ENCODE data around the gene MED26.
"Not testable (repeated sequence)": the region's sequence is repeated elsewhere in the genome, so short reads cannot be mapped to it uniquely, and the experiment has no call there.

- TF ChIP-seq, protein P1, sequence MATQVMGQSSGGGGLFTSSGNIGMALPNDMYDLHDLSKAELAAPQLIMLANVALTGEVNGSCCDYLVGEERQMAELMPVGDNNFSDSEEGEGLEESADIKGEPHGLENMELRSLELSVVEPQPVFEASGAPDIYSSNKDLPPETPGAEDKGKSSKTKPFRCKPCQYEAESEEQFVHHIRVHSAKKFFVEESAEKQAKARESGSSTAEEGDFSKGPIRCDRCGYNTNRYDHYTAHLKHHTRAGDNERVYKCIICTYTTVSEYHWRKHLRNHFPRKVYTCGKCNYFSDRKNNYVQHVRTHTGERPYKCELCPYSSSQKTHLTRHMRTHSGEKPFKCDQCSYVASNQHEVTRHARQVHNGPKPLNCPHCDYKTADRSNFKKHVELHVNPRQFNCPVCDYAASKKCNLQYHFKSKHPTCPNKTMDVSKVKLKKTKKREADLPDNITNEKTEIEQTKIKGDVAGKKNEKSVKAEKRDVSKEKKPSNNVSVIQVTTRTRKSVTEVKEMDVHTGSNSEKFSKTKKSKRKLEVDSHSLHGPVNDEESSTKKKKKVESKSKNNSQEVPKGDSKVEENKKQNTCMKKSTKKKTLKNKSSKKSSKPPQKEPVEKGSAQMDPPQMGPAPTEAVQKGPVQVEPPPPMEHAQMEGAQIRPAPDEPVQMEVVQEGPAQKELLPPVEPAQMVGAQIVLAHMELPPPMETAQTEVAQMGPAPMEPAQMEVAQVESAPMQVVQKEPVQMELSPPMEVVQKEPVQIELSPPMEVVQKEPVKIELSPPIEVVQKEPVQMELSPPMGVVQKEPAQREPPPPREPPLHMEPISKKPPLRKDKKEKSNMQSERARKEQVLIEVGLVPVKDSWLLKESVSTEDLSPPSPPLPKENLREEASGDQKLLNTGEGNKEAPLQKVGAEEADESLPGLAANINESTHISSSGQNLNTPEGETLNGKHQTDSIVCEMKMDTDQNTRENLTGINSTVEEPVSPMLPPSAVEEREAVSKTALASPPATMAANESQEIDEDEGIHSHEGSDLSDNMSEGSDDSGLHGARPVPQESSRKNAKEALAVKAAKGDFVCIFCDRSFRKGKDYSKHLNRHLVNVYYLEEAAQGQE (IDR thresholded peaks at IDR 0.05; ENCODE audit: borderline replicate concordance in 1 of 2, low read depth in 1 of 2, low read length in 2 of 2): not testable (repeated sequence)
- not testable (repeated sequence) for TF ChIP-seq ZBTB34 (CRISPR knock-in tag; IDR thresholded peaks at IDR 0.05); ZNF10 (CRISPR knock-in tag; IDR thresholded peaks at IDR 0.05; ENCODE audit: borderline replicate concordance, low read depth); ZBTB7A (CRISPR knock-in tag; IDR thresholded peaks at IDR 0.05); THRA (CRISPR knock-in tag; IDR thresholded peaks at IDR 0.05; ENCODE audit: borderline replicate concordance); HIC2 (CRISPR knock-in tag; IDR thresholded peaks at IDR 0.05; ENCODE audit: low read depth); CTCF (CRISPR knock-in tag; IDR thresholded peaks at IDR 0.05); CHD4 (IDR thresholded peaks at IDR 0.05; ENCODE audit: borderline replicate concordance, low read length); BCL3 (CRISPR knock-in tag; IDR thresholded peaks at IDR 0.05); MAFK (conservative IDR thresholded peaks at IDR 0.05 in 1 of 2, IDR thresholded peaks at IDR 0.05 in 1 of 2; ENCODE audit: low read length in 2 of 2); ZBTB1 (CRISPR knock-in tag; IDR thresholded peaks at IDR 0.05; ENCODE audit: borderline replicate concordance); TAF1 (CRISPR knock-in tag; IDR thresholded peaks at IDR 0.05)
These were observed 84.3 kb downstream of the MED26 start for GRCh38 chr19:16543734-16544133.
